GM12865 (cell line): ENCODE results near the gene SIRT2.

Source experiments
- DNase-seq: peaks from one replicate; pipeline ENCODE4 v3.0.0; 2010; ENCODE audit warnings: low read depth
- H3K4me3 ChIP-seq: 2 replicates; pipeline ENCODE4 v1.5.1; 2011; ENCODE audit warnings: mild to moderate bottlenecking, low read depth, low read length, control low read depth
- CTCF ChIP-seq: IDR thresholded peaks from 2 replicates; pipeline ENCODE4 v1.5.1; 2011; ENCODE audit warnings: low read length, control low read depth, low read depth, inconsistent platforms; ENCODE audit not compliant: insufficient read depth; ENCODE audit errors: missing control alignments

The SIRT2 gene

GRCh38 chr19:38836983-38837626 lies 62.3 kb downstream of the SIRT2 start:
- DNase-seq = no peak
- H3K4me3 ChIP-seq = no peak overlapping the region
- TF ChIP-seq CTCF = no peak

DNA sequence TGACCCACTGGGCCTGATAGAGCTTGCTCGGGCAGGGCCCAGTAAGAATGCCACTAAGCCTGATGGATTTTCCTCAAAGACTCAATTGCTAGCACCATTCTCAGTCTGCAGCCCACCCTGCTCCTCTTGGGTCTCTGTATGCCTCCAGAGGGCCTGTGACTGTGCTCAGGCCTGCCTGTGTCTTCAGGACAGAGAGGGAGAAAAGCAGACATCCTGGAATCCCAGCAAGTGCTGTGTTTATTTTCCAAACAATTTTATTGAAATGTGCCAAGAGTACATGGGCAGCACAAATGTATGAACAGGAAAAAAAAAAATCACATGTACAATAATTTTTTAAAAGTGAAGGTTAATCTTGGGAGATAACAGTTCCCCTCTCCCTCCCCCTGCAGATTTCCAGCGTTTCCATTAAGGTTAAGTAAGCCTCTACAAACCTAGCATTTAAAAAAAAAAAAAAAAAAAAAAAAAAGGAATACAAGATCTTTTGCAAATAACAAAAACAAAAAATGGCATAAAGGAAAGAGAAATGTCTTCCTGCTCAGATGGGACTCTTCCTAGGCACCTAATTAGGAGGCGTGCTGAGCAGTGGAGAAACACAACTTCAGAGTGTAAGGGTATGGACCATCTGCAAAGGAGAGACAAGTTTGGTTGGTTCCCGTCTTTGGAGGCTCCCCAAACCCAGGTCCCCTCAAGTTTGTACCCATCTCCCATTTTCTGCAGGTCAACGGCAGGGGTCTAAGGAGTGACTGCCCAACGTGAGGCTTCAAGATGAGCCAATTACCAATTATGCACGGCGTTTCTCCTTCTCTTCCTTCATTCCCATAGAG lies 63.0 kb downstream of the SIRT2 start:
- H3K4me3 ChIP-seq = no peak overlapping the region
- TF ChIP-seq CTCF = no peak
- no peak for DNase-seq

DNA sequence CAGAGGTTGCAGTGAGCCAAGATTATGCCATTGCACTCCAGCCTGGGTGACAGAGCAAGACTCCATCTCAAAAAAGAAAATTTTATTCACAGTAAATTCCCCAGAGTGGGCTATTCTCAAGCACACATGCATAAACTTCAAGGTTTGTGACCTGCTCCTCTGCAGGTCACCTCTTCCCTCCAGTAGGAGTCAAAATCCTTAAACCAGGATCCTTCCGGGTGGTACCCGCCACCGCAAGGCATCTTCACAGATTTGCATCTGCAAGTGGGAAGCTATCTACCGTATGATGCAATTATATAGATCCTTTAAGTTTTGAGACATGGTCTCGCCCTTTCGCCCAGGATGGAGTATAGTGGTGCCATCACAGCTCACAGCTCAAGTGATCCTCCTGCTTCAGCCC lies 64.8 kb downstream of the SIRT2 start:
- TF ChIP-seq CTCF = no peak
- H3K4me3 ChIP-seq = no peak overlapping the region
- no peak for DNase-seq

DNA sequence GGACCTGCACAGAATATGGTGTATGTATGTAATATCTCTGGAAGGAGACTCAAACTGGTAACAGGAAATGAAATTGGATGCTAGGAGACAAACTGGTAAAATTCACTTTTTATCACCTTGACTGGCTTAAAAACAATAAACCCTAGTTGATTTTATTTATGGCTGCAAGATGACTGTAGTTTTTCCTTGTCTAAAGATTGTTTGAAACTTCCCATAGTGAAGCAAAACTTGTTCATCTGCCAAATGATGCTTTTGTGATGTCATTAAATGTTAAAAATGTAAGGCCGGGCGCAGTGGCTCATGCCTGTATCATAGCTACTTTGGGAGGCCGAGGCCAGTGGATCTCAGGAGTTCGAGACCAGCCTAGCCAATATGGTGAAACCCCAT lies 65.3 kb downstream of the SIRT2 start:
- TF ChIP-seq CTCF = no peak
- no peak overlapping the region for H3K4me3 ChIP-seq
- no peak for DNase-seq

- no peak for TF ChIP-seq CTCF
- no peak overlapping the region for H3K4me3 ChIP-seq
Observed at GRCh38 chr19:38833092-38833425, 66.4 kb downstream of the SIRT2 start.

DNA sequence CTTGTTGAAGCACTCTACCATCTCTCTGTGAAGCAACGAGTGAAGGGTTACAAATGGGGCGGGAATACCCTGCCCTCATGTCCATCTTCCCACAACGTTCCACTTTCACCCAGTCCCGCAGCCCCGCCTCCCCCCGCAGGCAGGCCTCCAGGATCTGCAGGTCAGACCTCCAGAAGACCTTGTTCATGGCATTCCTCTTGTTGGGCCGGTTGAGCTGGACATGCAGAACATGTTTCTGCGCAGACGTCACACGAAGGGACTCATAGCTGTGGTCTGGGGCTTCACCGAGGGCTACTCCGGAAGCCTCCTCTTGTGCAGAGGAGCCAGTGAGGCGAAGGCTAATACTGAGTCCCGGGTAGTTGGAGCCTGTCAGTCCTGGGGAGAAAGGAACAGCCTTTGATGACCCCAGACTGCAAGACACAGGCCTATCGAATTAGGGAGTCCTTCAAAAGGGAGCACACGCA lies 68.2 kb downstream of the SIRT2 start:
- peak; percentile 85 for DNase-seq
- TF ChIP-seq CTCF = no peak
- peak overlapping the region; percentile 82 for H3K4me3 ChIP-seq

More at GRCh38 chr19:38833092-38833425, 66.4 kb downstream of the SIRT2 start:
- DNase-seq = no peak
